Inflammatory macrophage treated with lipopolysaccharide for 4 hours (primary cell): Measurements from ENCODE around the gene SMIM9.
"Not testable (repeated sequence)": the region's sequence is repeated elsewhere in the genome, so short reads cannot be mapped to it uniquely, and the experiment has no call there.

Experiments
- DNase-seq: peaks from one replicate; pipeline ENCODE4 v3.0.0-alpha.2; 2020

The SMIM9 gene

GRCh38 chrX:154834562-154834961, at the start of gene SMIM9:
TSS of gene SMIM9 (minus strand) at chrX:154834662. CDS start at chrX:154830856, 3,806 bp downstream.
- DNase-seq = no peak

GRCh38 chrX:154884069-154884468, 49.6 kb upstream of the SMIM9 start:
- not testable (repeated sequence) for DNase-seq

- DNase-seq = peak; percentile 56
Measured at GRCh38 chrX:154873329-154873728, 38.9 kb upstream of the SMIM9 start.

GRCh38 chrX:154868522-154868921, 34.1 kb upstream of the SMIM9 start:
- not testable (repeated sequence) for DNase-seq

- no peak for DNase-seq
Measured at GRCh38 chrX:154855256-154855655, 20.8 kb upstream of the SMIM9 start.

GRCh38 chrX:154850957-154851611, 16.6 kb upstream of the SMIM9 start:
- DNase-seq = no peak

- peak; percentile 60 for DNase-seq
Measured at GRCh38 chrX:154840856-154841255, 6.4 kb upstream of the SMIM9 start.

- DNase-seq = no peak
Measured at GRCh38 chrX:154836163-154836562, 1.7 kb upstream of the SMIM9 start.

GRCh38 chrX:154833746-154834274, 652 bp downstream of the SMIM9 start:
- DNase-seq = no peak

- DNase-seq = no peak
Measured at GRCh38 chrX:154829926-154830442, 4.5 kb downstream of the SMIM9 start.

GRCh38 chrX:154829134-154829533, 5.3 kb downstream of the SMIM9 start:
- peak; percentile 60 for DNase-seq

- no peak for DNase-seq
Measured at GRCh38 chrX:154828016-154828408, 6.5 kb downstream of the SMIM9 start.

GRCh38 chrX:154827194-154828015, 7.1 kb downstream of the SMIM9 start:
- DNase-seq = peak; percentile 73

- not testable (repeated sequence) for DNase-seq
Measured at GRCh38 chrX:154825586-154825985, 8.9 kb downstream of the SMIM9 start.

- DNase-seq = no peak
Measured at GRCh38 chrX:154824638-154825037, 9.8 kb downstream of the SMIM9 start.

GRCh38 chrX:154822029-154822428, 12.4 kb downstream of the SMIM9 start:
- no peak for DNase-seq

GRCh38 chrX:154821523-154821922, 12.9 kb downstream of the SMIM9 start:
- DNase-seq = no peak

GRCh38 chrX:154819771-154820341, 14.6 kb downstream of the SMIM9 start:
- no peak for DNase-seq

- DNase-seq = no peak
Measured at GRCh38 chrX:154818916-154819770, 15.3 kb downstream of the SMIM9 start.

- DNase-seq = not testable (repeated sequence)
Measured at GRCh38 chrX:154817048-154817618, 17.3 kb downstream of the SMIM9 start.

GRCh38 chrX:154816326-154816898, 18.1 kb downstream of the SMIM9 start:
- not testable (repeated sequence) for DNase-seq
